SK-N-SH (cell line): Measurements from ENCODE around the gene HLA-A. TPM values are rescaled to one million over a fixed set of nuclear protein-coding genes. Genes with fewer than 3 reads are reported as not detected.

Source experiments
- CTCF ChIA-PET: fragments of 300-600, 350-600 bp; formaldehyde crosslinking; extraction: SDS; loops from one replicate; lab custom pipeline; 2021; lab: Yijun Ruan, JAX
- POLR2A ChIA-PET: fragments of 350-600 bp; sonication (Branson Sonifier 250); formaldehyde crosslinking; extraction: SDS; loops from one replicate; lab custom pipeline; 2020; ENCODE audit warnings: antibody characterized with exemption, inconsistent platforms; lab: Yijun Ruan, JAX
- DNase-seq: peaks from one replicate; pipeline ENCODE4 v3.0.0; 2012
- H2AFZ ChIP-seq: fragments of 200-600 bp; sonication (generic); 2 replicates; pipeline ENCODE4 v1.8.1; 2016; ENCODE audit warnings: antibody characterized with exemption, mild to moderate bottlenecking, low read depth
- H3F3A ChIP-seq: fragments of 200-600 bp; sonication (generic); replicated peaks from 2 replicates; pipeline ENCODE3; 2016; ENCODE audit warnings: antibody characterized with exemption, mild to moderate bottlenecking; ENCODE audit not compliant: insufficient read depth
- H3K27ac ChIP-seq, 2 experiments: fragments of 200-500 bp in 1 of 2; fragments of 200-600 bp in 1 of 2; sonication (Bioruptor generic) in 1 of 2; sonication (generic), shearing (Covaris generic) in 1 of 2; 2 replicates each; pipeline versions ENCODE4 v1.5.1 to v1.6.1; 2014 to 2016; ENCODE audit warnings: low read depth in 2 of 2, inconsistent platforms in 1 of 2, low read length in 1 of 2, mild to moderate bottlenecking in 1 of 2, mixed read lengths in 1 of 2
- H3K27me3 ChIP-seq: fragments of 200-600 bp; sonication (generic), shearing (Covaris generic); 2 replicates; pipeline ENCODE4 v1.6.1; 2016; ENCODE audit warnings: mixed run types; ENCODE audit not compliant: insufficient read depth
- H3K36me3 ChIP-seq, 2 experiments: fragments of 200-500 bp in 1 of 2; fragments of 200-600 bp in 1 of 2; sonication (Bioruptor generic) in 1 of 2; sonication (generic) in 1 of 2; replicated peaks in 1 of 2; 2 replicates each; pipeline versions ENCODE3 to v1.5.1; 2014 to 2016; ENCODE audit warnings: low read length in 1 of 2, mild to moderate bottlenecking in 1 of 2; ENCODE audit not compliant: insufficient read depth in 2 of 2, control insufficient read depth in 1 of 2
- H3K4me1 ChIP-seq, 2 experiments: fragments of 200-500 bp in 1 of 2; fragments of 200-600 bp in 1 of 2; sonication (Bioruptor generic) in 1 of 2; sonication (generic), shearing (Covaris generic) in 1 of 2; 2 replicates each; pipeline versions ENCODE4 v1.5.1 to v1.6.1; 2014 to 2016; ENCODE audit warnings: low read depth in 1 of 2, low read length in 1 of 2, mixed run types in 1 of 2; ENCODE audit not compliant: insufficient read depth in 2 of 2, control insufficient read depth in 1 of 2
- H3K4me2 ChIP-seq: fragments of 200-600 bp; sonication (generic), shearing (Covaris generic); 2 replicates; pipeline ENCODE4 v1.6.1; 2017; ENCODE audit warnings: mixed run types
- H3K4me3 ChIP-seq, 2 experiments: fragments of 200-500 bp in 1 of 2; fragments of 200-600 bp in 1 of 2; sonication (Bioruptor generic) in 1 of 2; sonication (generic), shearing (Covaris generic) in 1 of 2; 2 replicates each; pipeline versions ENCODE4 v1.5.1 to v1.8.1; 2014 to 2016; ENCODE audit warnings: low read depth in 2 of 2, inconsistent platforms in 1 of 2, low read length in 1 of 2, mild to moderate bottlenecking in 1 of 2, mixed read lengths in 1 of 2, moderate library complexity in 1 of 2
- H3K79me2 ChIP-seq: fragments of 200-600 bp; sonication (generic); 2 replicates; pipeline ENCODE4 v1.8.1; 2017; ENCODE audit warnings: mild to moderate bottlenecking; ENCODE audit not compliant: insufficient read depth
- H3K9ac ChIP-seq: fragments of 200-600 bp; sonication (generic); 2 replicates; pipeline ENCODE4 v1.6.1; 2017; ENCODE audit warnings: mixed run types
- H3K9me2 ChIP-seq: fragments of 200-600 bp; sonication (generic); 2 replicates; pipeline ENCODE4 v1.6.1; 2017; ENCODE audit warnings: mixed run types
- H3K9me3 ChIP-seq: fragments of 200-600 bp; sonication (generic); 2 replicates; pipeline ENCODE4 v1.6.1; 2017; ENCODE audit warnings: mixed run types, mild to moderate bottlenecking, moderate library complexity
- H4K20me1 ChIP-seq: fragments of 200-600 bp; sonication (generic); 2 replicates; pipeline ENCODE4 v1.6.1; 2017; ENCODE audit warnings: mild to moderate bottlenecking, mixed run types; ENCODE audit not compliant: insufficient read depth
- GATA2 ChIP-seq: sonication (generic); formaldehyde crosslinking; IDR thresholded peaks from 2 replicates; pipeline ENCODE4 v1.5.0; 2020; ENCODE audit warnings: mild to moderate bottlenecking, missing genetic modification reagents
- RXRA ChIP-seq: IDR thresholded peaks from 2 replicates; pipeline ENCODE4 v1.4.0; 2012; ENCODE audit warnings: low read depth, mild to moderate bottlenecking, borderline replicate concordance
- SMC3 ChIP-seq: IDR thresholded peaks from 2 replicates; pipeline ENCODE4 v1.6.1; 2012; ENCODE audit warnings: low read depth, low read length, improper control_type of control experiment
- TAF1 ChIP-seq: IDR thresholded peaks from 2 replicates; pipeline ENCODE4 v1.6.1; 2012; ENCODE audit warnings: low read depth, mild to moderate bottlenecking, low read length, moderate library complexity, borderline replicate concordance
- TCF12 ChIP-seq: IDR thresholded peaks from 2 replicates; pipeline ENCODE4 v1.4.0; 2012
- ZBTB33 ChIP-seq: IDR thresholded peaks from 2 replicates; pipeline ENCODE4 v1.4.0; 2012; ENCODE audit warnings: low read depth, borderline replicate concordance
- WGBS: methylation state at CpG from one replicate; pipeline ENCODE4 v1.1.6; 2017; ENCODE audit warnings: low lambda C conversion rate; 5-methylcytosine and 5-hydroxymethylcytosine counted together
- polyA plus RNA-seq, 3 experiments: library from polyadenylated mRNA; depleted of rRNA; stranded (reverse); fragments of >200 nt; gene quantifications; 2 replicates each; pipeline ENCODE4 v1.2.3, GENCODE V29; 2012
- TF ChIP-seq, protein P1 (sequence below): fragments of 150-350 bp; IDR thresholded peaks from 2 replicates; pipeline ENCODE4 v1.6.1; 2017; ENCODE audit warnings: antibody characterized with exemption, low read length, low read depth, borderline replicate concordance
- TF ChIP-seq, protein P2 (sequence below): fragments of 200-600 bp; sonication (generic); IDR thresholded peaks from 2 replicates; pipeline ENCODE4 v1.6.1; 2017; ENCODE audit warnings: antibody characterized with exemption, mild to moderate bottlenecking, moderate library complexity

HLA-A gene
- polyA plus RNA-seq, 1 of the 3 experiments (the other 2 are of a cell fraction), result 312 TPM

- TF ChIP-seq ZBTB33 (no peak), GATA2 (CRISPR knock-in tag) (no peak)
- TF ChIP-seq, protein P1, sequence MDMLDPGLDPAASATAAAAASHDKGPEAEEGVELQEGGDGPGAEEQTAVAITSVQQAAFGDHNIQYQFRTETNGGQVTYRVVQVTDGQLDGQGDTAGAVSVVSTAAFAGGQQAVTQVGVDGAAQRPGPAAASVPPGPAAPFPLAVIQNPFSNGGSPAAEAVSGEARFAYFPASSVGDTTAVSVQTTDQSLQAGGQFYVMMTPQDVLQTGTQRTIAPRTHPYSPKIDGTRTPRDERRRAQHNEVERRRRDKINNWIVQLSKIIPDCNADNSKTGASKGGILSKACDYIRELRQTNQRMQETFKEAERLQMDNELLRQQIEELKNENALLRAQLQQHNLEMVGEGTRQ, result no peak
These were observed 15.7 kb downstream of the HLA-A start (continued) for GRCh38 chr6:29958046-29958445.

DNA sequence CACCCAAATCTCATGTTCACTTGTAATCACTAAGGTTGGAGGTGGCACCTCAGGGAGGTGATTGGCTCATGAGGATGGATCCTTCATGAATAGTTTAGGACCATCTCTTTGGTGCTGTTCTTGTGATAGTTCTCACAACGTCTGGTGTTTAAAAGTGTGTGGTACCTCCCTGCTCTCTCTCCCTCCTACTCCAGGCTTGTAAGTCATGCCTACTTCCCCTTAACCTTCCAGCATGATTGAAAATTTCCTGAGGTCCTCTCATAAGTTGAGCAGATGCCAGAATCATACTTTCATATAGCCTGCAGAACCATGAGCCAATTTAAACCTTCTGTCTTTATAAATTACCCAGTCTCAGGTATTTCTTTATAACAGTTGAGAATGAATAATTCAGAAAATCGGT lies 16.6 kb downstream of the HLA-A start:
- Histone ChIP-seq H3K4me3 (no peak overlapping the region), H3K4me2 (no peak overlapping the region), H3K9me3 (no peaks in the 10 kb centered on the region), H3K79me2 (no peaks in the 10 kb centered on the region), H3K4me1 (peaks cover 0 to 3% of the 10 kb centered on the region in 2 experiments; a peak in 2 of 4 replicates), H3K27me3 (no peaks in the 10 kb centered on the region), H3K36me3 (no peaks in the 10 kb centered on the region), H3K9me2 (no peaks in the 10 kb centered on the region), H3F3A (no peaks in the 10 kb centered on the region), H4K20me1 (no peaks in the 10 kb centered on the region), H3K9ac (no peak overlapping the region), H3K27ac (no peak overlapping the region), H2AFZ (no peak overlapping the region)
- no peak for DNase-seq
- 44% methylated on average over 2 of the region's 2 CpGs for WGBS
- CTCF ChIA-PET, result interaction anchor here (0.9 kb wide), 1 partner anchor 263 kb away, joined by 3 read pairs; no protein-coding TSS in a partner anchor
- POLR2A ChIA-PET, result no interaction called here
- TF ChIP-seq TAF1 (no peak), TCF12 (no peak)

GRCh38 chr6:29959467-29959866 lies 17.1 kb downstream of the HLA-A start:
- Histone ChIP-seq H3K36me3 (no peaks in the 10 kb centered on the region), H3K27ac (no peak overlapping the region), H3F3A (peaks cover 3% of the 10 kb centered on the region), H4K20me1 (no peaks in the 10 kb centered on the region), H3K9me2 (no peaks in the 10 kb centered on the region), H3K4me1 (peaks cover 0 to 5% of the 10 kb centered on the region in 2 experiments; a peak in 3 of 4 replicates), H3K9me3 (no peaks in the 10 kb centered on the region), H3K9ac (no peak overlapping the region), H2AFZ (no peak overlapping the region), H3K4me3 (no peak overlapping the region), H3K27me3 (no peaks in the 10 kb centered on the region), H3K79me2 (no peaks in the 10 kb centered on the region), H3K4me2 (no peak overlapping the region)
- TF ChIP-seq, protein P1, result no peak
- TF ChIP-seq, protein P2, sequence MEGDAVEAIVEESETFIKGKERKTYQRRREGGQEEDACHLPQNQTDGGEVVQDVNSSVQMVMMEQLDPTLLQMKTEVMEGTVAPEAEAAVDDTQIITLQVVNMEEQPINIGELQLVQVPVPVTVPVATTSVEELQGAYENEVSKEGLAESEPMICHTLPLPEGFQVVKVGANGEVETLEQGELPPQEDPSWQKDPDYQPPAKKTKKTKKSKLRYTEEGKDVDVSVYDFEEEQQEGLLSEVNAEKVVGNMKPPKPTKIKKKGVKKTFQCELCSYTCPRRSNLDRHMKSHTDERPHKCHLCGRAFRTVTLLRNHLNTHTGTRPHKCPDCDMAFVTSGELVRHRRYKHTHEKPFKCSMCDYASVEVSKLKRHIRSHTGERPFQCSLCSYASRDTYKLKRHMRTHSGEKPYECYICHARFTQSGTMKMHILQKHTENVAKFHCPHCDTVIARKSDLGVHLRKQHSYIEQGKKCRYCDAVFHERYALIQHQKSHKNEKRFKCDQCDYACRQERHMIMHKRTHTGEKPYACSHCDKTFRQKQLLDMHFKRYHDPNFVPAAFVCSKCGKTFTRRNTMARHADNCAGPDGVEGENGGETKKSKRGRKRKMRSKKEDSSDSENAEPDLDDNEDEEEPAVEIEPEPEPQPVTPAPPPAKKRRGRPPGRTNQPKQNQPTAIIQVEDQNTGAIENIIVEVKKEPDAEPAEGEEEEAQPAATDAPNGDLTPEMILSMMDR, result no peak
- no peak for TF ChIP-seq ZBTB33
- no peak for TF ChIP-seq RXRA
- no peak for TF ChIP-seq SMC3
- ChIA-PET CTCF (interaction anchor here (0.9 kb wide), 1 partner anchor 263 kb away, joined by 3 read pairs; no protein-coding TSS in a partner anchor), POLR2A (no interaction called here)
- DNase-seq, result no peak
